ENCODE data around the gene P4HB.

P4HB gene

DNA sequence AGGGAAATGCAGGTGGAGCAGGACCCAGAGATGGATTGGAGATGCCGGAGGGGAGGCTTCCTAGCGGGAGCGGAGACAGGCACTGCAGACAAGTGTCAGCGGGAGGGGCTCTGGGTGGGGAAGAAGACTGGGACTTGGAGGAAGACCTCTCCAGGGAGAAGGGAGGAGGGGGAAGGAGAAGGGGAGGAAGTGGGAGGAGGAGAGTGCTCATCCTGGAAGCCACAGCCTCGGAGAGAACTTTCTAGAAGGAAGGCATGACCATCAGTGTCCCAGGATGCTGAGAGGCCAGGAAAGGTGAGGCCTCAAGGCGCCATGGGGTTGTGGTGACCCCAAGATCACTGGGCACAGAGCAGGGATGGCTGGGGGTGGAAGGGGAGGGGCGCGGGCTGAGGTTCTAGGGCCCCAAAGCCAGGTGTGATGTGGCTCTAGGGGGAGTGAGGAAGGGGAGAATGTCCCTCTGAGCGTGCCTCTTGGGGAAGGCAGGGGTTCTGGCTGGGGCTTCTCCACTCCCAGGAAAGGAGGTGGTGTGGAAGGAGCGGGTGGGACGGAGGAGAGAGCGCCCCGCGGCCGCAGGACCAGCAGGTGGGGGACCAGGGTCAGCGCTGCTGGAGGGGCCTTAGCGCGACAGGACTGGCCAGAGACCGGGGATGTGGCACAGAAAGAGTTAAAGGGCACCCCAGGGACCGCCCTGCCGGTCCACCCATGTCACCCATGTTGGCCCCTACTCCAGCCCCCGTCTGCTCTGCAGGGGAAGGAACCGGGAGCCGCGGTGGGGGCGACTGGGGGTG is 57.3 kb downstream of the P4HB start:
- TF ChIP-seq, protein P1, sequence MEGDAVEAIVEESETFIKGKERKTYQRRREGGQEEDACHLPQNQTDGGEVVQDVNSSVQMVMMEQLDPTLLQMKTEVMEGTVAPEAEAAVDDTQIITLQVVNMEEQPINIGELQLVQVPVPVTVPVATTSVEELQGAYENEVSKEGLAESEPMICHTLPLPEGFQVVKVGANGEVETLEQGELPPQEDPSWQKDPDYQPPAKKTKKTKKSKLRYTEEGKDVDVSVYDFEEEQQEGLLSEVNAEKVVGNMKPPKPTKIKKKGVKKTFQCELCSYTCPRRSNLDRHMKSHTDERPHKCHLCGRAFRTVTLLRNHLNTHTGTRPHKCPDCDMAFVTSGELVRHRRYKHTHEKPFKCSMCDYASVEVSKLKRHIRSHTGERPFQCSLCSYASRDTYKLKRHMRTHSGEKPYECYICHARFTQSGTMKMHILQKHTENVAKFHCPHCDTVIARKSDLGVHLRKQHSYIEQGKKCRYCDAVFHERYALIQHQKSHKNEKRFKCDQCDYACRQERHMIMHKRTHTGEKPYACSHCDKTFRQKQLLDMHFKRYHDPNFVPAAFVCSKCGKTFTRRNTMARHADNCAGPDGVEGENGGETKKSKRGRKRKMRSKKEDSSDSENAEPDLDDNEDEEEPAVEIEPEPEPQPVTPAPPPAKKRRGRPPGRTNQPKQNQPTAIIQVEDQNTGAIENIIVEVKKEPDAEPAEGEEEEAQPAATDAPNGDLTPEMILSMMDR (IDR thresholded peaks at IDR 0.05; ENCODE audit: low read depth, low read length, missing control alignments), result no peak
- DNase-seq (ENCODE audit: low read depth), result no peak
- H3K4me3 ChIP-seq (ENCODE audit: low read depth, low read length), result no peak overlapping the region

DNA sequence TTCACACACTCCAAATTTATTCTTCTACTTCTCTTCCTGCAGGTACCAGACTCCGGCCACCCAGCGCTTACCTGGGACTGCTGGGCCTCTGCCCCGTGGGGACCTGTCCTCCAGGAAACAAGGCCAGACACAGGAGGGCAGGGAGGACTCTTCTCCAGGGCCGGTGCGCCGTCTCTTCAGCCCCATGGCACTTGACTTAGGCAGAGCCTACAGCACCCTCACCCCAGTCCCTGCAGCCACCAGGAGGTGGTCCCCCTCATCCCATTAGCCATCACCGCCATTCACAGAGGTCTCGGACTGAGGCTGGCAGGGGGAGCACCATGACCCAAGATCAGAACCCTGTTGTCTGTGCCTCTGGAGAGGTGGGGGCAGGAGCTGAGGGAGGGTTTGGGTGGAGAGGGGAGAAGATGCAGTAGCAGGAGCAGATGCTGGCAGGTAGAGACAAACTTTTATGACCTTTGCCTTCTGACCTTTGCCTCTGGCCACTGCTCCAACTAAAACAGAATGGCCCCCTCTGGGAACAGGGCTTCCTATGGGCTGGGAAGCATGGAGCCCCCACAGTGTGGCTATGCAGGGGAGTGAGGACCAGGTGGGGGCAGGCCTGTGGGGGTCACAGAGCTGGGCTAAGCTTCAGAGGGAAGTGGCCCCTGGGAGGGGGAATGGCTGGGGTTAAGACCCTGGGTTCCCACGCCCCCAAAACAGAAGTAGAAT is 58.1 kb downstream of the P4HB start:
- DNase-seq (ENCODE audit: low read depth), result no peak
- TF ChIP-seq, protein P1 (IDR thresholded peaks at IDR 0.05; ENCODE audit: low read depth, low read length, missing control alignments), result no peak
- no peak overlapping the region for H3K4me3 ChIP-seq (ENCODE audit: low read depth, low read length)

DNA sequence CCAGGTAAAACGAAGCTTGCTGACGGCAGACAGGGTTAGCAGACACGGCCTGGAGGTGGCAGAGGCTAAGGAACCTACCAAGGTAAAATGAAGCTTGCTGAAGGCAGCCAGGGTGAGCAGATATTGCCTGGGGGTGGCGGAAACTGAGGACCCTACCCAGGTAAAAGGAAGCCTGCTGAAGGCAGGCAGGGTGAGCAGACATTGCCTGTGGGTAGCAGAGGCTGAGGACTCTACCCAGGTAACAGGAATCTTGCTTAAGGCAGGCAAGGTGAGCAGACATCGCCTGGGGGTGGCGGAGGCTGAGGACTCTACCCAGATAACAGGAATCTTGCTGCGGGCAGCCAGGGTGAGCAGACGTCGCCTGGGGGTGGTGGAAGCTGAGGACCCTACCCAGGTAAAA is 59.0 kb downstream of the P4HB start:
- DNase-seq (ENCODE audit: low read depth), result no peak
- TF ChIP-seq, protein P1 (IDR thresholded peaks at IDR 0.05; ENCODE audit: low read depth, low read length, missing control alignments), result no peak
- H3K4me3 ChIP-seq (ENCODE audit: low read depth, low read length), result no peak overlapping the region

DNA sequence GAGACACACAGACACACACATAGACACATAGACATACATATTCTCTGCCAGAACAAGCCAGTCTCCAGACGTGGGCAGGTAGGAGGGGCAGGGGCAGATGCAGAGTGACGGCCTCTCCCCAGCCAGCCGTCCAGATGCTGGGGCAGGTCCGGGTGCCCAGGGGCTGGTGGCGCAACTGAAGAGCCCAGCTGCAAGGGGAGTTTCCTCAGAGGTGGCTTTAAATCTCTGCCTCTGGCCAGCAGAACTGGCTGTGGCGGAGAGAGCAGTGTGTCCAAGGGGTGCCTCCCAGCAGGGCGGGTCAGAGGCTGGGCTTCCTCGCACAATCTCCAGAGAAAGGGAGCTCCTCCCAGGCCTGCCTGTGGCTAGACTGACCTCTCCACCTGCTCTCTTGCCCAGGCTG is 65.8 kb downstream of the P4HB start:
- no peak for DNase-seq (ENCODE audit: low read depth)
- TF ChIP-seq, protein P1 (IDR thresholded peaks at IDR 0.05; ENCODE audit: low read depth, low read length, missing control alignments), result no peak

DNA sequence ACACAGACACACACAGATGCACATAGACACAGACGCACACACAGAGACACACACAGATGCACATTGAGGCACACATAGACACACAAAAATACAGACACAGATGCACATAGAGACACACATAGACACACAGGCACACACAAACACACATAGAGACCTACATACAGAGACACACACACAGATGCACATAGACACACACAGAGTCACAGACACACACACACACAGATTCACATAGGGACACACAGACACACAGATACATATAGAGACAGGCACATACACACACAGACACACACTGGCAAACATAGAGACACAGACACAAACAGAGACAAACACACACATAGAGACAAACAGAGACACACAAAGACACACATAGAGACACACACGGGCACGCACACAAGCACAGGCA is 66.3 kb downstream of the P4HB start:
- TF ChIP-seq, protein P1 (IDR thresholded peaks at IDR 0.05; ENCODE audit: low read depth, low read length, missing control alignments), result no peak
- DNase-seq (ENCODE audit: low read depth), result no peak
- no peak overlapping the region for H3K4me3 ChIP-seq (ENCODE audit: low read depth, low read length)

More for the DNA sequence above, 65.8 kb downstream of the P4HB start:
- no peak overlapping the region for H3K4me3 ChIP-seq (ENCODE audit: low read depth, low read length)

Measured in GM12864 (cell line).